Left cardiac atrium (tissue), 4 donors: ENCODE measurements around the gene PFDN6. TPM values are rescaled to one million over a fixed set of nuclear protein-coding genes. Genes with fewer than 3 reads are reported as not detected.
"Not testable (repeated sequence)": the region's sequence is repeated elsewhere in the genome, so short reads cannot be mapped to it uniquely, and the experiment has no call there.

Experiments used
- ATAC-seq, 2 donors: fragments of 200-7000 bp; cut with Tn5 transposase; one replicate each; pipeline ENCODE4 v1.9.1; 2020; ENCODE audit warnings: mild to moderate bottlenecking in 2 of 2, moderate library complexity in 2 of 2
- DNase-seq: peaks from one replicate; pipeline ENCODE4 v3.0.0-alpha.2; 2020
- intact Hi-C, 2 donors: fragments of 100-400 bp; cut with DNase I; formaldehyde crosslinking; loops; one replicate each; pipeline versions ENCODE4 v1.14.1 to v1.15.1; 2022 to 2023
- total RNA-seq, 2 donors: library from RNA; stranded (reverse); fragmentation: NEBNext Ultra II Directional; extraction: Animal tissue kit (Norgen Biotek cat#: 25700); gene quantifications; one replicate each; pipeline ENCODE4 v1.2.1, GENCODE V29; 2021
- donor health status: DM: no; HTN: yes; CAD: no.
- donor health status: DM: no; HTN: yes; CAD: no; lungs with severe emphysema.
- donor health status: DM: yes; HTN: yes; CAD: no.
- donor health status: Dilated cardiomyopathy.

PFDN6 gene
- total RNA-seq, 2 donors from 2014 or later = 43.9 to 47.5 TPM

DNA sequence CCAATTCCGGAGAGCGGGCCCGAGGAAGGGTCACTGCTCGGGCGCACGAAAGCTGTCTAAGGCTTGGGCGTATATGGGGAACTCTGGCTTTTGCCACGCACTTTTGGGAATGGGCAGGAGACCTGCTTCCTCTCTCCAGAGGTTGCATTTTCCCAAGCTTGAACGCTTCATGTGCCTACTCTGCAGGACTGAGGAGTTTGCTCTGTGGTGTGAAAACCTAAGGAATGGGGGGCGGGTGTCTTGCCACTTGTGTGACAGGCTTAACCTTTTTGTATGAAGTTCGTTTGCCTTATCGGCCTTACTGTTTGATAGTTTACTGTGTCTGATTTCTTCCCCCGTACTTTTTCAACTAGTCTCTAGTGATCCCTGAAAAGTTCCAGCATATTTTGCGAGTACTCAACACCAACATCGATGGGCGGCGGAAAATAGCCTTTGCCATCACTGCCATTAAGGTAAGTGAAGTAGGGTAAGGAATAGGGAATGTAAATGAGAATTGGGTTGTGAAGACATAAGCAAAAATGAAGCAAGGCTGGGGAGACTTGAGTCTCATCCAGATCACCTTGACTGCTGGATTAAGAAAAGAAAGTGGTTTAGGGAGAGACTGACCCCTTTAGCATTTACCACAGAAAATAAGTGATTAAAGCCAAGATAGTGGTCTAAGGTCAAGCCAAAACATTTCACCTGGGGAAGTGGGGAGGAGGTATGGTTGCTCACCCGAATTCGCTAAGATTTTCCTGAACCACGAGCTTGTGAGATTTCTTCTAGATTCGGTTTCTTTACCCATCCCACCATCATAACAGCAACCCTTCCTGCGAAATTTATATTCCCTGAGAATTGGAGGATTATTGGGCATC, 16.9 kb upstream of the PFDN6 start:
- ATAC-seq (peak; percentile 3 to 15), DNase-seq (no peak)
- intact Hi-C loops = no loop called here

DNA sequence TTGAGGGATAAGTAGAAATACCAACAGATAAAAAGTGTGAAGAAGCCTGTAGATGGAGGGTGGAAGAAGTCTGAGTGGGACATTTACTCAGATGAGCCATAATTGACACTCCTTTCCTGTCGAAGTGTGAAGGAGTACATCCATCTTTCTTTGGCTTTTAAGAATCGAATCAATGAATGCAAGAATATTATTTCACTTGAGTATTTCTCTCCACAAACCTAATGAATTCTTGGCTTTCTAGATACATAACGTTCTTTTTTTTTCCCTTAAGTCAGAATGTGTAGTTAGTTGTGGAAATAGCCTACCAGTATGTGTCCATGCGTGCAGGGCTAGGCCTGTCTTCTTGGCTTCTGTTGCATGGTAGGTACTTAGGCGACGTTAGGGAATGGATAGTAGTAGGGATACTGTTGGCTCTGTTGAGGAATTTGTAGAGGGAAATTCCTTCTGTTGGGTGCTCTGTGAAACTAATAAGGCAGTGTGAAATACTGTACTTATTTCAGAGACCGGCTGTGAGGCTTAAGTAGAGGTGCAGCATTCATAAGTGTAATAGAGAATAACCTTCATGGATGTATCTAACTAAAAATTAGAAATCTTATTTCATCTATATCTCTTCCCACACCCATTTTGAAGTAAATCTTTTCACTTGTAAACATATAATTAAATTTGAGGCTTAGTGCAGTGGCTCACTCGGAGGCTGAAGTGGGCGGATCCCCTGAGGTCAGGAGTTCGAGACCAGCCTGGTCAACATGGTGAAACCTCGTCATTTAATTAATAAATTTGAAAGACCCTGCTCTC, 16.1 kb upstream of the PFDN6 start:
- ATAC-seq (no peak), DNase-seq (no peak)
- intact Hi-C loops = no loop called here

DNA sequence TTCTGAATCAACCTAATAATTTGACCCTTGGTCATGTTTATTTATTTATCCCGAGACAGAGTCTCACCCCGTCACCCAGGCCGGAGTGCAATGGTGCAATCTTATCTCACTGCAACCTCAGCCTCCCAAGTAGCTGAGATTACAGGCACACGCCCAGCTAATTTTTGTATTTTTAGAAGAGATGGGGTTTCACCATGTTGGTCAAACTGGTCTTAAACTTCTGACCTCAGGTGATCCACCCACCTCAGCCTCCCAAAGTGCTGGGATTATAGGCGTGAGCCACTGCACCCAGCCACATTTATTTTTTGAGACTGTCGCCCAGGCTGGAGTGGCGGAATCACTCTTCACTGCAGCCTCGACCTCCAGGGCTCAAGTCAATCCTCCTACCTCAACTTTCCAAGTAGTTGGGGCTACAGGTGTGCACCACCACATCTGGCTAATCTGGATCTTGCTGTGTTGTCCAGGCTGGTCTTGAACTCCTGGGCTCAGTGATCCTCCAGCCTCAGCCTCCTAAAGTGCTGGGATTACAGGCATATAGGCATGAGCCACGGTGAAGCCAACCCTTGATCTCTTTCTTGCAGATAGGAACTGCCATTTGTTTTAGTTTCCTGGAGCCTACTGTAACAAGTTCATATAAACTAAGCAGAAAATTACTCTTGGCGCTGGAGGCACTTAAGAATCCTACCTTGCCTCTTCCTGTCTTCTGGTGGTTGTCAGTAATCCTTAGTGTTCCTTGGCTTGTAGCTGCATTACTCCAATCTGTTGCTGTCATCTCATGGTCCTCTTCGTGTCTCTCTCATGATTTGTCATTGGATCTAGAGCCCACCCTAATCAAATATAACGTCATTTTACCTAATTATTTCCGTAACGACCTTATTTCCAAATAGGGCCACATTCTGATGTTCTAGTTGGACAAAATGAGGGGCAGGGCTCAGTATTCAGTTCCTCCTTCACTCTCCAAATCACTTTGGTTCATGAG, 15.2 kb upstream of the PFDN6 start:
- intact Hi-C loops = no loop called here
- ATAC-seq (no peak), DNase-seq (no peak)

DNA sequence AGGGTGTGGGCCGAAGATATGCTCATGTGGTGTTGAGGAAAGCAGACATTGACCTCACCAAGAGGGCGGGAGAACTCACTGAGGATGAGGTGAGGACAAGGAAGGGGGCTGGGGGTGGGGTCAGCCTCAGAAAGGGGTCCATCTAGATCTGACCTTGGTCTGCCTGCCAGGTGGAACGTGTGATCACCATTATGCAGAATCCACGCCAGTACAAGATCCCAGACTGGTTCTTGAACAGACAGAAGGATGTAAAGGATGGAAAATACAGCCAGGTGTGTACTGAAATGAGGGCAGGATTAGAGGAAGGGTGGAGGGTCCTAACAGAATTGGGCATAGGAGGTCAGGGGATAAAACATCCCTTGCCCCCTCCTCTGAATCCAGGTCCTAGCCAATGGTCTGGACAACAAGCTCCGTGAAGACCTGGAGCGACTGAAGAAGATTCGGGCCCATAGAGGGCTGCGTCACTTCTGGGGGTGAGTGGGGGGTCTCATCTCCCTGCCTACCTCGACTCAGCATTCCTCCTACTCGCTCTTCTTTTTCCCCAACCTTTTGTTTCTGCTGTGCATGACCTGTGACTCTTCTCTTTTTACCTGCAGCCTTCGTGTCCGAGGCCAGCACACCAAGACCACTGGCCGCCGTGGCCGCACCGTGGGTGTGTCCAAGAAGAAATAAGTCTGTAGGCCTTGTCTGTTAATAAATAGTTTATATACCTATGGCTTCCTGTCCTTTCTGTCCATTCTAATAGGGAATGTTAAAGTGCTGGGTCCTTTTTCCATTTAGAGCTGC, 13.4 kb upstream of the PFDN6 start:
- intact Hi-C loops, ATAC-seq, DNase-seq: not testable (repeated sequence)

DNA sequence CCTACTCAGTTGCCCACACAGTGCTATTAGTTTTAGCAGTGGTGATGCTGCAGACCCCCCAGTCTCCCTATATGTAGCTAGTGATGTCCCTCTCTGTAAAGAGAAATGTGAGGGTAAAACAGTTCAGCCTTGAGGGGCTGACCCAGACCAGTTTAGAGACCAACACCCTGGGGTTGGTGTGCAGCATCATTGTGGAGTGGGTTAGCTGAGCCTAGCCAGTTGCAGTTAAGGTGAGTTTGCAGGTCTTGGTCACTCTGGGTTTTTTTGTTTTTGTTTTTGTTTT, 12.9 kb upstream of the PFDN6 start:
- DNase-seq (no peak), ATAC-seq (no peak)
- intact Hi-C loops = no loop called here

DNA sequence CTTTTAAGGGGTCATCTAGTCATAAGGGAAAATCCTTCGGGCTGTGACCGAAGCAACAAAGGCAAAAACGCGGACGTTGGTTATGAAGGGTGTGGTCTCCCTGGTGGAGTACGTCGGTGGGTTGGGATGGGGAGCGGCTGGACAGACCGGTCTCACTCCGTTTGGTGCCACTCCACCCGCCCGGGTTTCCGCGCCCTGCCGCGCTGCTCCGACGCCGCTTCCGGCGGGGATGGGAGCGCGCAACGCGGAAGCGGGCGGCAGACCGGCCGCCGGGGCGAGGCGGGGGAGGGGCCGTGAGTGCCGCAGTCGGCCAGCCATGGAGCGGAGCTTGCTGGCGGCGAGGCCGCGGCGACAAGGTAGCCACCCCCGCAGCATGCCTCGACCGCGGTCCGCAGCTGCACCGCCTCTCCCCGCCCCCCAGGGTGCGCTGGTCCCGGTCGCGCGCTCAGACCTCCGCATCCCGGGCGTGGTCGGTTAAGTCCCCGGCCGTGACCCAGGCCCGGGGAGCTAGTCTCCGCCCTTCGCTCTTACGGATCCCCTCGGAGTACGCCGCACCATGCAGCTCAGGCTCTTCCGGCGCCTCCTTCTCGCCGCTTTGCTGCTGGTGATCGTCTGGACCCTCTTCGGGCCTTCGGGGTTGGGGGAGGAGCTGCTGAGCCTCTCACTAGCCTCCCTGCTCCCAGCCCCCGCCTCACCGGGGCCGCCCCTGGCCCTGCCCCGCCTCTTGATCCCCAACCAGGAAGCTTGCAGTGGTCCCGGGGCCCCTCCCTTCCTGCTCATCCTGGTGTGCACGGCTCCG, 12.3 kb upstream of the PFDN6 start, which contains the start of gene B3GALT4:
TSS of gene B3GALT4 (plus strand) at position 260 of the 799 bp plus-strand sequence. CDS start at position 557, 297 bp downstream.
- intact Hi-C loops = no loop called here
- peak; percentile 86 for DNase-seq

DNA sequence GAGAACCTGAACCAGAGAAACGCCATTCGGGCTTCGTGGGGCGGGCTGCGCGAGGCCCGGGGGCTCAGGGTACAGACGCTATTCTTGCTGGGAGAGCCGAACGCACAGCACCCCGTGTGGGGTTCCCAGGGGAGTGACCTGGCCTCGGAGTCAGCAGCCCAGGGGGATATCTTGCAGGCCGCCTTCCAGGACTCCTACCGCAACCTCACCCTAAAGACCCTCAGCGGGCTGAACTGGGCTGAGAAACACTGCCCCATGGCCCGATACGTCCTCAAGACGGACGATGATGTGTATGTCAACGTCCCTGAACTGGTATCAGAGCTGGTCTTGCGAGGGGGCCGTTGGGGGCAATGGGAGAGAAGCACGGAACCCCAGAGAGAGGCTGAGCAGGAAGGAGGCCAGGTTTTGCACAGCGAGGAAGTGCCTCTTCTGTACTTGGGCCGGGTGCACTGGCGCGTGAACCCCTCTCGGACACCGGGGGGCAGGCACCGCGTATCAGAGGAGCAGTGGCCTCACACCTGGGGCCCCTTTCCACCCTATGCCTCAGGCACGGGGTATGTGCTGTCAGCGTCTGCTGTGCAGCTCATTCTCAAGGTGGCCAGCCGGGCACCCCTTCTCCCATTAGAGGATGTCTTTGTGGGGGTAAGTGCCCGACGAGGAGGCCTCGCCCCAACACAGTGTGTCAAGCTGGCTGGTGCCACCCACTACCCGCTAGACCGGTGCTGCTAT, 11.6 kb upstream of the PFDN6 start:
- DNase-seq = no peak
- ATAC-seq = peak; percentile 1 to 2
- intact Hi-C loops = no loop called here

More for the DNA sequence above, 12.3 kb upstream of the PFDN6 start, which contains the start of gene B3GALT4:
- peak; percentile 79 to 80 for ATAC-seq

DNA sequence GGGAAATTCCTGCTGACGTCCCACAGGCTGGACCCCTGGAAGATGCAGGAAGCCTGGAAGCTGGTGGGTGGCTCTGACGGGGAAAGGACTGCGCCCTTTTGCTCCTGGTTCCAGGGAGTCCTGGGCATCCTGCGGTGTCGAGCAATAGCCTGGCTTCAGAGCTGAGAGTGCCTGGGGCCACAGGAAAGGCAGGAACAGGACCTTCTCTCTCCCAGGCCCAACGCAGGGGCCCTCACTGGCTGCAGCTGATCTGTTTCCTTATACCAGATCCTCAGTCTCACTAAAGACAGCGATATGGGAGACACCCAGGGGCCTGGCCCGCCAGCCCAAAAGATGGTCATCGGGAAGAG, 11.0 kb upstream of the PFDN6 start:
- intact Hi-C loops = no loop called here
- ATAC-seq = no peak
- DNase-seq = no peak

DNA sequence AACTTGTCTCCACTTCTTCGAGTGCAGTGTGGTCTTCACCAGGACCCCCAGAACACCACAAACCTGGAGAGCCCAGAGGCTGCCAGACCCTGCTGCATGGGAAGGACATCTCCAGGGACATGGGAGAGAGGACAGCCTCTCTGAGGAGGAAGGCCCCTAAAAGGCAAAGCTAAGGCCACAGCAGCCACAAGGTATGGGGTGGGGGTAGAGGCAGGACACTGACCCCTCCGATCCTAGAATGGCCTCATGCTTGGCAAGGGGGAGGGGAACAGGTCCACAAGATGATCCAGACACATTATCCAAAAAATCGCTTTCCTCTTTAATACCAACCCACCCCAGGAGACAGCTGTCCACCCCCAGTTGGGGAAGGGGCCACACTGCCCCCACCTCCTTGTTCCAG, 10.6 kb upstream of the PFDN6 start:
- intact Hi-C loops = no loop called here
- ATAC-seq = no peak

DNA sequence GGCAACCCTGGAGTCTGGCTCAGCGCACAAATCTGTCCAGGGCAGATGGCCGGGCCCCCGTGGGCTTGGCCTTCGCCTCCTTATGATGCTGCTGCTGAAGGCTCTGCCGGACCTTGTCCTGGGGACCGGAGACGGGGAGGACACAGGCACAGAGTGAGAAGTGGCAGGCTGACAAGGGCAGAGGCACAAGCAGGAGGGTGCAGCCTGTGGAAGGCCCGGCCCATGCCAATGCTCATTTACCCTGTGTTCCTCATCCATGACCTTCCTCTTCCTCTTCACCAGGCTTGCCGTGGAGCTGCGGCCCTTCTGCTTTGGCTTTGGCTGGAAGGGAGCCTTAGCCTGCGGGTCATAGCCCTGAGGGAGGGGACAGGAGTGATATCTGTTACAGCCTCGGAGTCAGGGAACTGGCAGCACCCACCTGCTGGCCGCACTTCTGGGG, 10.1 kb upstream of the PFDN6 start:
- intact Hi-C loops = no loop called here
- DNase-seq (no peak), ATAC-seq (no peak)

More for the DNA sequence above, 10.6 kb upstream of the PFDN6 start:
- no peak for DNase-seq

DNA sequence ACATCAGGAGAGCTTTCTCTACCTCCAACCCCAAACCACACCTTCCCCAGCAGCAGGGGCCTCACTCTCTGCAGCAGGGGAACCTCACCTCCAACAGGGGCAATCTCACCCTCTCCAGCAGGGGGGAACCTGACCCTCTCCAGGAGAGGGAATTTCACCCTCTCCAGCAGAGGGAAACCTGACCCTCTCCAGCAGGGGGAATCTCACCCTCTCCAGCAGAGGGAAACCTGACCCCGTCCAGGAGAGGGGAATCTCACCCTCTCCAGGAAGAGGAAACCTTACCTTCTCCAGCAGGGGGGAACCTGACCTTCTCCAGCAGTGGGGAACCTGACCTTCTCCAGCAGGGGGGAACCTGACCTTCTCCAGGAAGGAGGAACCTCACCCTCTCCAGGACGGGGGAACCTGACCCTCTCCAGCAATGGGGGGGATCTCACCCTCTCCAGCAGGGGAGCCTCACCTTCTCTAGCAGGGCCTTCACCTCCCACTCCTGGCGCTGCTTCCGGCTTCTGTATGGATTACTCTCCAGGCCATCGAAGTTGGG, 9.4 kb upstream of the PFDN6 start:
- ATAC-seq = no peak
- intact Hi-C loops = no loop called here
- no peak for DNase-seq

DNA sequence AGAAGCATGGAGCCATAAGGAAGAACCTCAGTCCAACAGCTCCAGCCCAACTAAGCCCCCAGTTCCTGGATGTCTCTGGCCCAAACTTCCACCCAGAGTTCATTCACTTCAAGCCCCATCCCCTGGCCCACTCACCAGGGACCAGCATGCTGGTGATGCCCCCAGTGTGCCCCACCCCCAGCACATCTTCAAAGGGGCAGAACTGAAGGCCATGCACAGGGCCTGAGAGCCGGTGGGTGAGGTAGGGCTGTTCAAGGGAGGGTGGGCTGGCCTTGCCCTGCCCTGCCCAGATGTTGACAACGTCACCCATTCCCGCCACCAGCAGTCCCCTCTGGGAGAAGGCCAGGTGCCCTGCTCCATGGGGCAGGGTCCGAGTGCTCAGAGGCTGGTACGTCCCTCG, 8.9 kb upstream of the PFDN6 start:
- intact Hi-C loops = no loop called here
- no peak for ATAC-seq

DNA sequence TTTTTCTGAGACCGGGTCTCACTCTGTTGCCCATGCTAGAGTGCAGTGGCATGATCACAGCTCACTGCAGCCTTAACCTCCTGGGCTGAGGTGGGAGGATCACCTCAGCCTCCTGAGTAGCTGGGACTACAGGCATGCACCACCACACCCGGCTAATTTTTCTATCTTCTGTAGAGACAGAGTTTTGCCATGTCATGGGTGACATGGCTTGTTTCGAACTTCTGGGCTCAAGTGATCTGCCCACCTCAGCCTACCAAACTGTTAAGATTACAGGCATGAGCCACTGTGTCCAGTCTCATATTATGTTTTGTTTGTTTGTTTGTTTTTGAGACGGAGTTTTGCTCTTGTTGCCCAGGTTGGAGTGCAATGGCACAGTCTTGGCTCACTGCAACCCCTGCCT, 4.2 kb upstream of the PFDN6 start:
- intact Hi-C loops, DNase-seq, ATAC-seq: not testable (repeated sequence)

More for the DNA sequence above, 8.9 kb upstream of the PFDN6 start:
- DNase-seq = no peak

DNA sequence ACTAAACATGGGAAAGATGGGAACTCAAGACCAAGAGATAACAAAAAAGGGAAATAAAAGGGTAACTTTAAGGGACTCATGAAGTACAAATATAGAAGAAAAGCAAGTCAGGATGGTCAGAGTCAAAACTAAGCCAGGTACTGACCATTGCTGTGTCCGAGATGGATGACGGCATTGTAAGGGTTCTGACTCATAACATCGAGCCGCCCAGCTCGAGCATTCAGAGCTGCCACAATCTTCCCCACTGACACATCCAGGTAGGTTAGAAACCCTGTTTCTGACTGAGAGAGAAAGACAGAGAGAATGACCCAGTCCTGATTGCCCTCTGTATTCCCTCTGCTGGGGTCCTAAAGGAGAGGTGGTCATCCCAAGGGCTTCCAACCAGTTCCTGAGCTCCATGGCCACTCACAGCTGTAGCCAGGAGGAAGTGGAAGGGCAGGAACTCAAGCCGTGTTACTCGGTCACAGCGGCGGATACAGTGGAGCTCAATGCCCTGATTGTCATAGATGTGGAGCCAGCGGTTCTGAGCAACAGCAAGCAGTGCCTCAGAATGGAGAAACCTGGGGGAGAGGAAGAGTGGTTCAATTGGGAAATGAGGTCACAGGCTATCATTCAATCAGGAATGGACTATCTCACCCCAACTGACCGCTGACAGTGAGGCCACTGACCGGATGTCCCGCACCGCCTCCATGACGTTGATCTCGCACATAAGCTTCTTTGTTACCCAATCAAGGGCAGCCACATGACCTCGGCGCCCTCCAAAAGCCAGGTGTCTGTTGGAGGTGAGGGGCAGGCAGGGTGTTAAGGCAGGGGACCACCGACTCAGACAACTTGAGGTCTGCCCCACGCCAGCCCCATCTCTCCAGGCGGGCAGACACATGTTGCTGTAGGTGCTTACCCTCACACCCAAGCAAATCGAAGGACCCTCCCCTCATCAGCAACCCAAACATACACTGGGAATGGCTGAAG, 2.2 kb upstream of the PFDN6 start:
- DNase-seq (no peak), ATAC-seq (no peak)
- intact Hi-C loops = no loop called here

DNA sequence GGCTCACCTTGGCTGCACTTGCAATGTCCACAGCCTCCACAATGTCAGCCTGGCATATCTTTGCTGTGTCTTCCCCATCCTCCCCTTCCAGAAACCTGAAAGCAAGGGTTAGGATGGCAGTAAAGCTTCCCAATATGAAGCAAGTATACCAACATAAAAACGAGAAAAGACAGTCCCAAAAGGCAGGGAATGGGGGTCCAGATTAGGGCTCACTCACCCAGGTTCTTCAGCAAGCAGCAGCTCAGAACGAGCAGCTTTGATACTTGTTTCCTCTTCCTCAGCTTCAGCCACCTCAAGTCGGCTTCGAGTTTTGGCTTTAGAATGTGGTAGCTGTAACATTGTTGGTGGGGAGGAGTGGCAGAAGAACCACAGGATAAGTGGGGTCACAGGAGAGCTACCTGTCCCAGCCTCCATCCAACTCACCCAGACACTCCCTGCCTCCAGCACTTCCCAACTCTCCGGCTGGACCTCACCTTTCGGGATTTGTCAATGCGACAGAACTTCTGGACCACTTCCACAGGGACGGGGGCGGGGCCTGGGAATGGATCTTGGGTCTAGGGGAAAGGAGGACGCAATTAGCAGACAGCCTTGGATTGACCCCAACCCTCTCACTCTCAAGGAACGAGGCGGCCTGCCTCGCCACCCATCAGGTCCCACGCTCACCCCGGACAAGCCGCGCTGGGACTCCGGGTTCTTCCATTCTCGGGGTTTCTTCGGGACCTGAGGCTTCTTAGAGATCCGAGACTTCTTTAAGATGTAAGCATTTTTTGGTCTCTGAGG, 1.1 kb upstream of the PFDN6 start:
- DNase-seq (no peak), ATAC-seq (peak in 1 of 2 donors; percentile 1)
- intact Hi-C loops = no loop called here
